SU-DHL-6 (cell line): Measurements from ENCODE around the gene ADAMTS16.

Experiments
- H2AFZ ChIP-seq: fragments of 200-600 bp; sonication (generic); 2 replicates; pipeline ENCODE4 v1.6.1; 2014; ENCODE audit warnings: low read depth, mild to moderate bottlenecking, moderate library complexity, mixed read lengths, antibody characterized with exemption, low read length; ENCODE audit not compliant: severe bottlenecking
- H3F3A ChIP-seq: fragments of 200-600 bp; shearing (Covaris generic); 2 replicates; pipeline ENCODE4 v1.6.0; 2016; ENCODE audit warnings: antibody characterized with exemption, mild to moderate bottlenecking; ENCODE audit not compliant: insufficient read depth
- H3K27ac ChIP-seq: fragments of 200-600 bp; sonication (generic); 2 replicates; pipeline ENCODE4 v1.5.1; 2016; ENCODE audit warnings: low read depth, mild to moderate bottlenecking, low read length, moderate library complexity, mixed read lengths
- H3K27me3 ChIP-seq: fragments of 200-600 bp; sonication (generic), shearing (Covaris generic); 2 replicates; pipeline ENCODE4 v1.6.0; 2014; ENCODE audit warnings: mild to moderate bottlenecking, low read length
- H3K36me3 ChIP-seq: fragments of 200-600 bp; sonication (generic); 2 replicates; pipeline ENCODE4 v1.6.1; 2014; ENCODE audit warnings: mild to moderate bottlenecking, low read length, mixed read lengths
- H3K4me2 ChIP-seq: fragments of 300-600, 200-600 bp; shearing (Covaris generic), sonication (generic); 2 replicates; pipeline ENCODE4 v1.6.0; 2014; ENCODE audit warnings: low read length, low read depth, mild to moderate bottlenecking; ENCODE audit not compliant: poor library complexity, severe bottlenecking
- H3K4me3 ChIP-seq: fragments of 200-600 bp; sonication (generic); 2 replicates; pipeline ENCODE4 v1.5.1; 2014; ENCODE audit warnings: antibody characterized with exemption, low read length, mild to moderate bottlenecking, mixed read lengths; ENCODE audit not compliant: insufficient read depth, poor library complexity, severe bottlenecking
- H3K79me2 ChIP-seq: fragments of 200-600 bp; sonication (generic); 2 replicates; pipeline ENCODE4 v1.6.1; 2014; ENCODE audit warnings: mild to moderate bottlenecking, low read length, moderate library complexity; ENCODE audit not compliant: insufficient read depth
- H3K9ac ChIP-seq: fragments of 200-600 bp; sonication (generic); 2 replicates; pipeline ENCODE4 v1.7.0; 2014; ENCODE audit warnings: mild to moderate bottlenecking, low read length
- H3K9me2 ChIP-seq: fragments of 200-600 bp; sonication (generic); replicated peaks from 2 replicates; pipeline ENCODE4 v1.6.1; 2014; ENCODE audit warnings: low read length; ENCODE audit not compliant: insufficient read depth
- H3K9me3 ChIP-seq: fragments of 200-600 bp; sonication (generic); 2 replicates; pipeline ENCODE4 v1.6.1; 2014; ENCODE audit warnings: low read length, mixed read lengths; ENCODE audit not compliant: insufficient read depth
- H4K20me1 ChIP-seq: fragments of 200-600 bp; sonication (generic); 2 replicates; pipeline ENCODE4 v1.6.1; 2014; ENCODE audit warnings: low read depth, mild to moderate bottlenecking, antibody characterized with exemption, low read length, moderate library complexity, mixed read lengths
- CTCF ChIP-seq: fragments of 200-600 bp; sonication (generic); IDR thresholded peaks from one replicate; pipeline ENCODE4 v1.5.1; 2017; ENCODE audit warnings: antibody characterized with exemption, mild to moderate bottlenecking, low read length, moderate library complexity; ENCODE audit not compliant: insufficient read depth, poor library complexity, severe bottlenecking
- EZH2phosphoT487 ChIP-seq: fragments of 200-600 bp; sonication (generic), shearing (Covaris generic); conservative IDR thresholded peaks from 2 replicates; pipeline ENCODE4 v1.6.1; 2018; ENCODE audit warnings: mild to moderate bottlenecking, antibody characterized with exemption, low read length, moderate library complexity, mixed read lengths

The ADAMTS16 gene

GRCh38 chr5:5242056-5242455, 101.9 kb downstream of the ADAMTS16 start:
- H3K27me3 ChIP-seq: no peaks in the 10 kb centered on the region
- H3K9ac ChIP-seq: no peak overlapping the region
- no peaks in the 10 kb centered on the region; the same call in 1 of the 2 replicates for H3K9me2 ChIP-seq
- no peaks in the 10 kb centered on the region for H3K36me3 ChIP-seq
- TF ChIP-seq CTCF (no peak), EZH2phosphoT487 (no peak)
- no peak overlapping the region for H2AFZ ChIP-seq
- no peak overlapping the region for H3K27ac ChIP-seq
- no peaks in the 10 kb centered on the region for H3K79me2 ChIP-seq
- no peak overlapping the region for H3K4me2 ChIP-seq
- H3F3A ChIP-seq: no peaks in the 10 kb centered on the region
- H3K4me3 ChIP-seq: no peak overlapping the region
- H4K20me1 ChIP-seq: no peaks in the 10 kb centered on the region
- H3K9me3 ChIP-seq: no peaks in the 10 kb centered on the region

- TF ChIP-seq EZH2phosphoT487 (no peak), CTCF (no peak)
- H3K9me2 ChIP-seq: no peaks in the 10 kb centered on the region; the same call in 1 of the 2 replicates
These were observed 106.6 kb downstream of the ADAMTS16 start for GRCh38 chr5:5246736-5247135.

DNA sequence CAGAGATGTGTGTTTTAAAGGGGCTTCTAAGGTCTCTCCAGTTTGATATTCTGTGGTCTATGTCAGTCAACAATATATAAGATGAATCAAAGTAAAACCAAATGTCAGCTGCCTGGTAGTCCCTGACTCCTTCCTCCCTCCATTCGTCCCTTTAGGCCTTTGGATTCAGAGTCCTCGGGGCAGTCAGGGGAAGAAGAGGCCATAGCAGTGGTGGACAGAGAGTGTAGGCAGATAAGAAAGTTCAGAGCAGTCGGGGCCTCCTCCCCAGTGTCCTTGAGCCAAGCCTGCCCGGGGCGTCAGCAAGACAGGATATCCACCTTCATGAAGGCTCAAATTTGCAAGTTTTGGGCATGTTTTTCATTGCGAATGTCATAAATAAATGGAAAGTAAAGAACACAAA, 110.6 kb downstream of the ADAMTS16 start:
- H3K9ac ChIP-seq: no peak overlapping the region
- H2AFZ ChIP-seq: no peak overlapping the region
- no peak overlapping the region for H3K4me2 ChIP-seq
- no peak overlapping the region for H3K27ac ChIP-seq
- no peaks in the 10 kb centered on the region for H3K9me3 ChIP-seq
- H3K27me3 ChIP-seq: no peaks in the 10 kb centered on the region
- no peaks in the 10 kb centered on the region for H3K9me2 ChIP-seq
- no peaks in the 10 kb centered on the region for H3K79me2 ChIP-seq
- no peak overlapping the region for H3K4me3 ChIP-seq
- H4K20me1 ChIP-seq: no peaks in the 10 kb centered on the region
- TF ChIP-seq EZH2phosphoT487 (no peak), CTCF (no peak)
- H3K36me3 ChIP-seq: 0 out of 2 replicates have a peak, but pooled peaks cover 4% of the 10 kb centered on the region
- H3F3A ChIP-seq: no peaks in the 10 kb centered on the region

More at GRCh38 chr5:5246736-5247135, 106.6 kb downstream of the ADAMTS16 start:
- Histone ChIP-seq H2AFZ (no peak overlapping the region), H3K9ac (no peak overlapping the region), H3K27ac (no peak overlapping the region), H3K4me3 (no peak overlapping the region), H4K20me1 (no peaks in the 10 kb centered on the region), H3K36me3 (no peaks in the 10 kb centered on the region), H3K4me2 (no peak overlapping the region), H3K79me2 (no peaks in the 10 kb centered on the region), H3K9me3 (no peaks in the 10 kb centered on the region), H3K27me3 (no peaks in the 10 kb centered on the region), H3F3A (no peaks in the 10 kb centered on the region)
